GM23338 (cell line): ENCODE data around the gene C4orf36. TPM values are rescaled to one million over a fixed set of nuclear protein-coding genes. Genes with fewer than 3 reads are reported as not detected.

ENCODE experiments used
- ATAC-seq: fragments of 200-7000 bp; cut with Tn5 transposase; 3 replicates; pipeline ENCODE4 v1.9.1; 2020
- DNase-seq: peaks from one replicate; pipeline ENCODE4 v3.0.0-alpha.2; 2015; ENCODE audit warnings: low spot score
- H2AFZ ChIP-seq: fragments of 200-600 bp; sonication (generic); 2 replicates; pipeline ENCODE4 v1.8.0; 2016; ENCODE audit warnings: antibody characterized with exemption, mild to moderate bottlenecking, moderate library complexity
- H3F3A ChIP-seq: fragments of 200-600 bp; sonication (generic); replicated peaks from 2 replicates; pipeline ENCODE4 v1.8.0; 2017; ENCODE audit warnings: antibody characterized with exemption, mixed run types, low read depth
- H3K27ac ChIP-seq: fragments of 200-600 bp; sonication (generic); 2 replicates; pipeline ENCODE4 v1.6.1; 2016; ENCODE audit warnings: low read depth
- H3K27me3 ChIP-seq: fragments of 200-600 bp; sonication (generic); 2 replicates; pipeline ENCODE4 v1.8.0; 2016; ENCODE audit warnings: mild to moderate bottlenecking, mixed run types, moderate library complexity; ENCODE audit not compliant: insufficient read depth
- H3K36me3 ChIP-seq: fragments of 200-600 bp; sonication (generic); 2 replicates; pipeline ENCODE4 v1.8.0; 2016; ENCODE audit warnings: mild to moderate bottlenecking; ENCODE audit not compliant: insufficient read depth
- H3K4me1 ChIP-seq: fragments of 200-600 bp; sonication (generic); 2 replicates; pipeline ENCODE4 v1.8.0; 2016; ENCODE audit warnings: mild to moderate bottlenecking, moderate library complexity; ENCODE audit not compliant: insufficient read depth
- H3K4me2 ChIP-seq: fragments of 200-600 bp; sonication (generic); 2 replicates; pipeline ENCODE4 v1.7.1; 2017; ENCODE audit warnings: mixed run types
- H3K4me3 ChIP-seq: fragments of 200-600 bp; sonication (generic); 2 replicates; pipeline ENCODE4 v1.6.1; 2016; ENCODE audit warnings: mixed run types
- H3K79me2 ChIP-seq: fragments of 200-600 bp; sonication (generic); replicated peaks from 2 replicates; pipeline ENCODE4 v1.8.0; 2017; ENCODE audit warnings: mild to moderate bottlenecking; ENCODE audit not compliant: insufficient read depth
- H3K9me2 ChIP-seq: fragments of 200-600 bp; sonication (generic); 2 replicates; pipeline ENCODE4 v1.8.0; 2017; ENCODE audit not compliant: insufficient read depth
- H4K20me1 ChIP-seq: fragments of 200-600 bp; sonication (generic); replicated peaks from 2 replicates; pipeline ENCODE4 v1.8.0; 2017; ENCODE audit warnings: mild to moderate bottlenecking; ENCODE audit not compliant: insufficient read depth
- H3K27ac Mint-ChIP-seq: 2 replicates; pipeline ENCODE4 v1.8.0; 2020; ENCODE audit warnings: inconsistent platforms, mild to moderate bottlenecking, moderate library complexity, mixed read lengths
- H3K27me3 Mint-ChIP-seq: 3 replicates; pipeline ENCODE4 v1.8.0; 2022; ENCODE audit warnings: low read depth, mild to moderate bottlenecking, moderate library complexity, mixed read lengths, inconsistent platforms; ENCODE audit not compliant: insufficient read depth, poor library complexity
- H3K36me3 Mint-ChIP-seq: 3 replicates; pipeline ENCODE4 v1.8.0; 2021; ENCODE audit warnings: low read depth, mild to moderate bottlenecking, inconsistent platforms, moderate library complexity, mixed read lengths
- H3K4me1 Mint-ChIP-seq: 3 replicates; pipeline ENCODE4 v1.8.0; 2020; ENCODE audit warnings: mild to moderate bottlenecking, inconsistent platforms, mixed read lengths
- H3K4me3 Mint-ChIP-seq: 3 replicates; pipeline ENCODE4 v1.8.0; 2021; ENCODE audit warnings: moderate library complexity, mild to moderate bottlenecking, inconsistent platforms, mixed read lengths
- H3K9me3 Mint-ChIP-seq: 3 replicates; pipeline ENCODE4 v1.8.0; 2020; ENCODE audit warnings: moderate library complexity, mild to moderate bottlenecking, inconsistent platforms, mixed read lengths
- EZH2 ChIP-seq: fragments of 200-600 bp; sonication (generic); IDR thresholded peaks from one replicate; pipeline ENCODE4 v1.8.0; 2017; ENCODE audit warnings: antibody characterized with exemption, mild to moderate bottlenecking, low read depth; ENCODE audit not compliant: unreplicated experiment
- EZH2phosphoT487 ChIP-seq: fragments of 200-600 bp; sonication (generic); IDR thresholded peaks from one replicate; pipeline ENCODE4 v1.8.1; 2018; ENCODE audit warnings: antibody characterized with exemption; ENCODE audit not compliant: unreplicated experiment
- NANOG ChIP-seq: IDR thresholded peaks from 2 replicates; pipeline ENCODE4 v1.6.1; 2016; ENCODE audit warnings: antibody characterized with exemption, borderline replicate concordance
- POLR2AphosphoS5 ChIP-seq: IDR thresholded peaks from 2 replicates; pipeline ENCODE4 v1.6.1; 2016; ENCODE audit warnings: antibody characterized with exemption, low read depth
- polyA plus RNA-seq: library from polyadenylated mRNA; unstranded; fragments of >200 nt; fragmentation: Nextera tagmentation; extraction: Ambion mirVana; gene quantifications from 2 replicates; pipeline ENCODE4 v1.2.1, GENCODE V29; 2016
- total RNA-seq: library from RNA; depleted of rRNA; stranded (reverse); fragments of >200 nt; shearing (Covaris generic); gene quantifications from 2 replicates; pipeline ENCODE4 v1.2.3, GENCODE V29; 2014
- TF ChIP-seq, protein P1 (sequence below): fragments of 250-450 bp; sonication (Bioruptor Pico); IDR thresholded peaks from 2 replicates; pipeline ENCODE4 v1.5.0; 2020; ENCODE audit warnings: mild to moderate bottlenecking, moderate library complexity
- TF ChIP-seq, protein P2 (sequence below), 2 experiments: fragments of 200-600 bp in 1 of 2; sonication (generic) in 1 of 2; conservative IDR thresholded peaks; 2 replicates each; pipeline versions ENCODE4 v1.5.1 to v1.6.1; 2016 to 2017; ENCODE audit warnings: antibody characterized with exemption in 2 of 2, low read depth in 2 of 2, mild to moderate bottlenecking in 2 of 2, moderate library complexity in 1 of 2
- TF ChIP-seq, protein P3 (sequence below): IDR thresholded peaks from one replicate; pipeline ENCODE4 v1.6.1; 2018; ENCODE audit warnings: antibody characterized with exemption; ENCODE audit not compliant: unreplicated experiment

The C4orf36 gene
- total and polyA plus RNA-seq, 2 experiments from 2014 or later = 1.1 to 1.6 TPM

DNA sequence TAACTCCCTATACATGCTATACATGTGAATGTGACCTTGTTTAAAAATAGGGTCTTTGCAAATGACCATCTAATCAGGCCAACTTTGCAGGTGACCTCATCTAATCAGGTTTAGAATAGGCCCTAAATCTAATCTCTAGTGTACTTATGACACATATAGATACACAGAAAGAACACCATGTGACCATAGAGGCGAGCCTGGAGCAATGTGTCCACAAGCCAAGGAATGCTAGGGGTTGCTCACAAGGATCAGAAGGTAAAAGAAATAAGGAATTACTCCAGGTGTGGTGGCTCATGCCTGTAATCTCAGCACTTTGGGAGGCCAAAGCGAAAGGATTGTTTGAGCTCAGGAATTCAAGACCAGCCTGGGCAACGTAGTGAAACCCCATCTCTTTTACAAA, 9.6 kb upstream of the C4orf36 start (continued):
- TF ChIP-seq, protein P1, sequence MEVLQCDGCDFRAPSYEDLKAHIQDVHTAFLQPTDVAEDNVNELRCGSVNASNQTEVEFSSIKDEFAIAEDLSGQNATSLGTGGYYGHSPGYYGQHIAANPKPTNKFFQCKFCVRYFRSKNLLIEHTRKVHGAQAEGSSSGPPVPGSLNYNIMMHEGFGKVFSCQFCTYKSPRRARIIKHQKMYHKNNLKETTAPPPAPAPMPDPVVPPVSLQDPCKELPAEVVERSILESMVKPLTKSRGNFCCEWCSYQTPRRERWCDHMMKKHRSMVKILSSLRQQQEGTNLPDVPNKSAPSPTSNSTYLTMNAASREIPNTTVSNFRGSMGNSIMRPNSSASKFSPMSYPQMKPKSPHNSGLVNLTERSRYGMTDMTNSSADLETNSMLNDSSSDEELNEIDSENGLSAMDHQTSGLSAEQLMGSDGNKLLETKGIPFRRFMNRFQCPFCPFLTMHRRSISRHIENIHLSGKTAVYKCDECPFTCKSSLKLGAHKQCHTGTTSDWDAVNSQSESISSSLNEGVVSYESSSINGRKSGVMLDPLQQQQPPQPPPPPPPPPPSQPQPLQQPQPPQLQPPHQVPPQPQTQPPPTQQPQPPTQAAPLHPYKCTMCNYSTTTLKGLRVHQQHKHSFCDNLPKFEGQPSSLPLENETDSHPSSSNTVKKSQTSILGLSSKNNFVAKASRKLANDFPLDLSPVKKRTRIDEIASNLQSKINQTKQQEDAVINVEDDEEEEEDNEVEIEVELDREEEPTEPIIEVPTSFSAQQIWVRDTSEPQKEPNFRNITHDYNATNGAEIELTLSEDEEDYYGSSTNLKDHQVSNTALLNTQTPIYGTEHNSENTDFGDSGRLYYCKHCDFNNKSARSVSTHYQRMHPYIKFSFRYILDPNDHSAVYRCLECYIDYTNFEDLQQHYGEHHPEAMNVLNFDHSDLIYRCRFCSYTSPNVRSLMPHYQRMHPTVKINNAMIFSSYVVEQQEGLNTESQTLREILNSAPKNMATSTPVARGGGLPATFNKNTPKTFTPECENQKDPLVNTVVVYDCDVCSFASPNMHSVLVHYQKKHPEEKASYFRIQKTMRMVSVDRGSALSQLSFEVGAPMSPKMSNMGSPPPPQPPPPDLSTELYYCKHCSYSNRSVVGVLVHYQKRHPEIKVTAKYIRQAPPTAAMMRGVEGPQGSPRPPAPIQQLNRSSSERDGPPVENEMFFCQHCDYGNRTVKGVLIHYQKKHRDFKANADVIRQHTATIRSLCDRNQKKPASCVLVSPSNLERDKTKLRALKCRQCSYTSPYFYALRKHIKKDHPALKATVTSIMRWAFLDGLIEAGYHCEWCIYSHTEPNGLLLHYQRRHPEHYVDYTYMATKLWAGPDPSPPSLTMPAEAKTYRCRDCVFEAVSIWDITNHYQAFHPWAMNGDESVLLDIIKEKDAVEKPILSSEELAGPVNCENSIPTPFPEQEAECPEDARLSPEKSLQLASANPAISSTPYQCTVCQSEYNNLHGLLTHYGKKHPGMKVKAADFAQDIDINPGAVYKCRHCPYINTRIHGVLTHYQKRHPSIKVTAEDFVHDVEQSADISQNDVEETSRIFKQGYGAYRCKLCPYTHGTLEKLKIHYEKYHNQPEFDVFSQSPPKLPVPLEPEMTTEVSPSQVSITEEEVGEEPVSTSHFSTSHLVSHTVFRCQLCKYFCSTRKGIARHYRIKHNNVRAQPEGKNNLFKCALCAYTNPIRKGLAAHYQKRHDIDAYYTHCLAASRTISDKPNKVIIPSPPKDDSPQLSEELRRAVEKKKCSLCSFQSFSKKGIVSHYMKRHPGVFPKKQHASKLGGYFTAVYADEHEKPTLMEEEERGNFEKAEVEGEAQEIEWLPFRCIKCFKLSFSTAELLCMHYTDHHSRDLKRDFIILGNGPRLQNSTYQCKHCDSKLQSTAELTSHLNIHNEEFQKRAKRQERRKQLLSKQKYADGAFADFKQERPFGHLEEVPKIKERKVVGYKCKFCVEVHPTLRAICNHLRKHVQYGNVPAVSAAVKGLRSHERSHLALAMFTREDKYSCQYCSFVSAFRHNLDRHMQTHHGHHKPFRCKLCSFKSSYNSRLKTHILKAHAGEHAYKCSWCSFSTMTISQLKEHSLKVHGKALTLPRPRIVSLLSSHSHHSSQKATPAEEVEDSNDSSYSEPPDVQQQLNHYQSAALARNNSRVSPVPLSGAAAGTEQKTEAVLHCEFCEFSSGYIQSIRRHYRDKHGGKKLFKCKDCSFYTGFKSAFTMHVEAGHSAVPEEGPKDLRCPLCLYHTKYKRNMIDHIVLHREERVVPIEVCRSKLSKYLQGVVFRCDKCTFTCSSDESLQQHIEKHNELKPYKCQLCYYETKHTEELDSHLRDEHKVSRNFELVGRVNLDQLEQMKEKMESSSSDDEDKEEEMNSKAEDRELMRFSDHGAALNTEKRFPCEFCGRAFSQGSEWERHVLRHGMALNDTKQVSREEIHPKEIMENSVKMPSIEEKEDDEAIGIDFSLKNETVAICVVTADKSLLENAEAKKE (CRISPR knock-in tag) = no peak
- TF ChIP-seq POLR2AphosphoS5 (no peak), EZH2 (no peak), EZH2phosphoT487 (no peak), NANOG (no peak)
- TF ChIP-seq, protein P2, sequence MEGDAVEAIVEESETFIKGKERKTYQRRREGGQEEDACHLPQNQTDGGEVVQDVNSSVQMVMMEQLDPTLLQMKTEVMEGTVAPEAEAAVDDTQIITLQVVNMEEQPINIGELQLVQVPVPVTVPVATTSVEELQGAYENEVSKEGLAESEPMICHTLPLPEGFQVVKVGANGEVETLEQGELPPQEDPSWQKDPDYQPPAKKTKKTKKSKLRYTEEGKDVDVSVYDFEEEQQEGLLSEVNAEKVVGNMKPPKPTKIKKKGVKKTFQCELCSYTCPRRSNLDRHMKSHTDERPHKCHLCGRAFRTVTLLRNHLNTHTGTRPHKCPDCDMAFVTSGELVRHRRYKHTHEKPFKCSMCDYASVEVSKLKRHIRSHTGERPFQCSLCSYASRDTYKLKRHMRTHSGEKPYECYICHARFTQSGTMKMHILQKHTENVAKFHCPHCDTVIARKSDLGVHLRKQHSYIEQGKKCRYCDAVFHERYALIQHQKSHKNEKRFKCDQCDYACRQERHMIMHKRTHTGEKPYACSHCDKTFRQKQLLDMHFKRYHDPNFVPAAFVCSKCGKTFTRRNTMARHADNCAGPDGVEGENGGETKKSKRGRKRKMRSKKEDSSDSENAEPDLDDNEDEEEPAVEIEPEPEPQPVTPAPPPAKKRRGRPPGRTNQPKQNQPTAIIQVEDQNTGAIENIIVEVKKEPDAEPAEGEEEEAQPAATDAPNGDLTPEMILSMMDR (conservative IDR thresholded peaks at IDR 0.05; ENCODE audit: low read depth in 2 of 2) = no peak

GRCh38 chr4:86898562-86898961, 6.3 kb upstream of the C4orf36 start:
- H3F3A ChIP-seq = no peaks in the 10 kb centered on the region
- peaks cover 4% of the 10 kb centered on the region; the same call in 1 of the 2 replicates for H3K9me2 ChIP-seq
- H3K27ac ChIP-seq = no peak overlapping the region
- Mint-ChIP-seq H3K27me3 (peaks cover 6% of the 10 kb centered on the region), H3K9me3 (peaks cover 4% of the 10 kb centered on the region; the same call in 1 of the 3 replicates), H3K27ac (no peak overlapping the region), H3K4me1 (no peaks in the 10 kb centered on the region), H3K36me3 (peaks cover 3% of the 10 kb centered on the region; the same call in 2 of the 3 replicates), H3K4me3 (no peak overlapping the region)
- no peaks in the 10 kb centered on the region for H4K20me1 ChIP-seq
- ATAC-seq (peak; percentile 76), DNase-seq (peak; percentile 48)
- no peaks in the 10 kb centered on the region for H3K4me1 ChIP-seq
- no peaks in the 10 kb centered on the region for H3K36me3 ChIP-seq
- no peak overlapping the region for H3K4me3 ChIP-seq
- peaks cover 5% of the 10 kb centered on the region; the same call in 1 of the 2 replicates for H3K27me3 ChIP-seq
- TF ChIP-seq, protein P2 (conservative IDR thresholded peaks at IDR 0.05; ENCODE audit: low read depth in 2 of 2) = peak; percentile 71 to 82
- TF ChIP-seq, protein P3, sequence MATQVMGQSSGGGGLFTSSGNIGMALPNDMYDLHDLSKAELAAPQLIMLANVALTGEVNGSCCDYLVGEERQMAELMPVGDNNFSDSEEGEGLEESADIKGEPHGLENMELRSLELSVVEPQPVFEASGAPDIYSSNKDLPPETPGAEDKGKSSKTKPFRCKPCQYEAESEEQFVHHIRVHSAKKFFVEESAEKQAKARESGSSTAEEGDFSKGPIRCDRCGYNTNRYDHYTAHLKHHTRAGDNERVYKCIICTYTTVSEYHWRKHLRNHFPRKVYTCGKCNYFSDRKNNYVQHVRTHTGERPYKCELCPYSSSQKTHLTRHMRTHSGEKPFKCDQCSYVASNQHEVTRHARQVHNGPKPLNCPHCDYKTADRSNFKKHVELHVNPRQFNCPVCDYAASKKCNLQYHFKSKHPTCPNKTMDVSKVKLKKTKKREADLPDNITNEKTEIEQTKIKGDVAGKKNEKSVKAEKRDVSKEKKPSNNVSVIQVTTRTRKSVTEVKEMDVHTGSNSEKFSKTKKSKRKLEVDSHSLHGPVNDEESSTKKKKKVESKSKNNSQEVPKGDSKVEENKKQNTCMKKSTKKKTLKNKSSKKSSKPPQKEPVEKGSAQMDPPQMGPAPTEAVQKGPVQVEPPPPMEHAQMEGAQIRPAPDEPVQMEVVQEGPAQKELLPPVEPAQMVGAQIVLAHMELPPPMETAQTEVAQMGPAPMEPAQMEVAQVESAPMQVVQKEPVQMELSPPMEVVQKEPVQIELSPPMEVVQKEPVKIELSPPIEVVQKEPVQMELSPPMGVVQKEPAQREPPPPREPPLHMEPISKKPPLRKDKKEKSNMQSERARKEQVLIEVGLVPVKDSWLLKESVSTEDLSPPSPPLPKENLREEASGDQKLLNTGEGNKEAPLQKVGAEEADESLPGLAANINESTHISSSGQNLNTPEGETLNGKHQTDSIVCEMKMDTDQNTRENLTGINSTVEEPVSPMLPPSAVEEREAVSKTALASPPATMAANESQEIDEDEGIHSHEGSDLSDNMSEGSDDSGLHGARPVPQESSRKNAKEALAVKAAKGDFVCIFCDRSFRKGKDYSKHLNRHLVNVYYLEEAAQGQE = no peak
- no peak overlapping the region for H3K4me2 ChIP-seq
- H2AFZ ChIP-seq = no peak overlapping the region
- no peaks in the 10 kb centered on the region for H3K79me2 ChIP-seq
